HCT116 (cell line): ENCODE results near the gene ELMOD3. TPM values are rescaled to one million over a fixed set of nuclear protein-coding genes. Genes with fewer than 3 reads are reported as not detected.

ENCODE experiments used
- ATAC-seq: fragments of 200-7000 bp; cut with Tn5 transposase; 2 replicates; pipeline ENCODE4 v1.9.1; 2020; ENCODE audit warnings: mild to moderate bottlenecking, moderate library complexity
- BruUV-seq: library from RNA; stranded (reverse); fragments of 400-500 nt; replicated peaks from 2 replicates; lab custom pipeline; 2021; lab: Mats Ljungman, UMichigan
- CTCF ChIA-PET: fragments of 300-600 bp; sonication (Branson Sonifier 250); formaldehyde crosslinking; loops from one replicate; lab custom pipeline; 2021; ENCODE audit warnings: antibody characterized with exemption; lab: Charles Lee
- POLR2A ChIA-PET: fragments of 300-600, 350-600 bp; sonication (Branson Sonifier 250); formaldehyde crosslinking; loops from one replicate; lab custom pipeline; 2021; ENCODE audit warnings: antibody characterized with exemption; lab: Charles Lee
- RAD21 ChIA-PET, 2 experiments: fragments of 300-600 bp; sonication (Branson Sonifier 250); formaldehyde crosslinking; loops; one replicate each; lab custom pipeline; 2023; ENCODE audit warnings: low total read pairs in 2 of 2; ENCODE audit not compliant: uncharacterized antibody in 2 of 2, unreplicated experiment in 2 of 2, low non-redundant PET in 1 of 2; lab: Charles Lee
- DNase-seq: peaks from one replicate; pipeline ENCODE4 v3.0.0-alpha.2; 2010; ENCODE audit warnings: low read depth, low spot score
- H2AFZ ChIP-seq: fragments of 200-600 bp; shearing (Covaris generic), sonication (generic); 2 replicates; pipeline ENCODE4 v1.6.1; 2017; ENCODE audit warnings: low read depth, mixed run types, mixed read lengths, antibody characterized with exemption, low read length; ENCODE audit not compliant: poor library complexity, severe bottlenecking
- H3K27ac ChIP-seq: 2 replicates; pipeline ENCODE4 v1.5.1; 2012; ENCODE audit warnings: low read depth, low read length
- H3K27me3 ChIP-seq: fragments of 200-600 bp; sonication (generic); 2 replicates; pipeline ENCODE4 v1.6.1; 2016; ENCODE audit warnings: mixed run types, low read length, mixed read lengths; ENCODE audit not compliant: insufficient read depth
- H3K36me3 ChIP-seq, 2 experiments: fragments of 200-500 bp in 1 of 2; fragments of 200-600 bp in 1 of 2; sonication (Bioruptor generic) in 1 of 2; sonication (generic) in 1 of 2; 2 replicates each; pipeline versions ENCODE4 v1.5.1 to v1.6.1; 2014 to 2016; ENCODE audit warnings: low read length in 2 of 2, inconsistent platforms in 1 of 2, mixed read lengths in 1 of 2, mixed run types in 1 of 2; ENCODE audit not compliant: insufficient read depth in 2 of 2, control insufficient read depth in 1 of 2
- H3K4me1 ChIP-seq, 2 experiments: fragments of 200-600 bp in 1 of 2; sonication (generic) in 1 of 2; 2 replicates each; pipeline versions ENCODE4 v1.5.1 to v1.6.1; 2012 to 2017; ENCODE audit warnings: low read length in 2 of 2, inconsistent platforms in 1 of 2, mild to moderate bottlenecking in 1 of 2, mixed read lengths in 1 of 2, mixed run types in 1 of 2, moderate library complexity in 1 of 2; ENCODE audit not compliant: insufficient read depth in 2 of 2, control insufficient read depth in 1 of 2
- H3K4me2 ChIP-seq: fragments of 200-600 bp; sonication (generic); 2 replicates; pipeline ENCODE4 v1.6.1; 2017; ENCODE audit warnings: mixed run types, low read length, mixed read lengths
- H3K4me3 ChIP-seq, 2 experiments: fragments of 200-600 bp in 1 of 2; sonication (generic) in 1 of 2; replicated peaks in 1 of 2; 2 replicates each; pipeline ENCODE4 v1.5.1; 2011 to 2016; ENCODE audit warnings: low read length in 2 of 2, control low read depth in 1 of 2, low read depth in 1 of 2, mild to moderate bottlenecking in 1 of 2, mixed read lengths in 1 of 2, mixed run types in 1 of 2
- H3K79me2 ChIP-seq: fragments of 200-600 bp; sonication (generic); 2 replicates; pipeline ENCODE4 v1.6.1; 2017; ENCODE audit warnings: mild to moderate bottlenecking, mixed run types, low read length, moderate library complexity, mixed read lengths; ENCODE audit not compliant: insufficient read depth
- H3K9ac ChIP-seq: fragments of 200-600 bp; sonication (generic); 2 replicates; pipeline ENCODE4 v1.6.1; 2016; ENCODE audit warnings: low read length, mixed read lengths
- H3K9me2 ChIP-seq: fragments of 200-600 bp; sonication (generic), shearing (Covaris generic); 2 replicates; pipeline ENCODE4 v1.6.1; 2017; ENCODE audit warnings: mixed run types, mild to moderate bottlenecking, moderate library complexity; ENCODE audit not compliant: insufficient read depth
- H3K9me3 ChIP-seq, 2 experiments: fragments of 200-500 bp in 1 of 2; fragments of 200-600 bp in 1 of 2; sonication (Bioruptor generic) in 1 of 2; sonication (generic) in 1 of 2; 2 replicates each; pipeline ENCODE4 v1.6.1; 2014 to 2017; ENCODE audit warnings: low read length in 2 of 2, mixed read lengths in 2 of 2, inconsistent platforms in 1 of 2, low read depth in 1 of 2, mild to moderate bottlenecking in 1 of 2, mixed run types in 1 of 2, moderate library complexity in 1 of 2; ENCODE audit not compliant: control insufficient read depth in 1 of 2, insufficient read depth in 1 of 2
- H4K20me1 ChIP-seq: fragments of 200-600 bp; sonication (generic), shearing (Covaris generic); 2 replicates; pipeline ENCODE4 v1.6.1; 2017; ENCODE audit warnings: mixed run types, mild to moderate bottlenecking, moderate library complexity; ENCODE audit not compliant: insufficient read depth
- CEBPB ChIP-seq: IDR thresholded peaks from 2 replicates; pipeline ENCODE4 v1.6.1; 2012; ENCODE audit warnings: low read depth
- EZH2 ChIP-seq: fragments of 200-600 bp; sonication (generic); IDR thresholded peaks from 2 replicates; pipeline ENCODE4 v1.6.1; 2017; ENCODE audit warnings: antibody characterized with exemption, mixed run types
- EZH2phosphoT487 ChIP-seq: fragments of 200-600 bp; IDR thresholded peaks from 2 replicates; pipeline ENCODE4 v1.6.1; 2018; ENCODE audit warnings: antibody characterized with exemption, borderline replicate concordance
- POLR2A ChIP-seq: IDR thresholded peaks from 2 replicates; pipeline ENCODE4 v1.7.0; 2011; ENCODE audit warnings: borderline replicate concordance; ENCODE audit not compliant: insufficient read depth, insufficient read length; ENCODE audit errors: extremely low read depth
- POLR2AphosphoS5 ChIP-seq: IDR thresholded peaks from 2 replicates; pipeline ENCODE4 v1.6.1; 2011; ENCODE audit warnings: mild to moderate bottlenecking, low read depth, low read length, moderate library complexity
- RAD21 ChIP-seq: IDR thresholded peaks from 2 replicates; pipeline ENCODE4 v1.6.1; 2012; ENCODE audit warnings: low read depth, mild to moderate bottlenecking
- SIN3A ChIP-seq: IDR thresholded peaks from 2 replicates; pipeline ENCODE4 v1.6.1; 2012; ENCODE audit warnings: low read depth
- SP1 ChIP-seq: IDR thresholded peaks from 2 replicates; pipeline ENCODE4 v1.6.1; 2012; ENCODE audit warnings: low read depth
- YY1 ChIP-seq: IDR thresholded peaks from 2 replicates; pipeline ENCODE4 v1.6.1; 2011; ENCODE audit warnings: low read length, low read depth, moderate library complexity, mild to moderate bottlenecking; ENCODE audit not compliant: insufficient replicate concordance; ENCODE audit errors: extremely low read depth
- intact Hi-C: fragments of 100-400 bp; cut with micrococcal nuclease; formaldehyde crosslinking; loops from 2 replicates; pipeline ENCODE4 v1.10.0; 2022
- total RNA-seq: library from RNA; stranded (reverse); gene quantifications from one replicate; pipeline ENCODE4 v1.2.1, GENCODE V29; 2021; ENCODE audit not compliant: unreplicated experiment
- TF ChIP-seq, protein P1 (sequence below): IDR thresholded peaks from 2 replicates; pipeline ENCODE4 v1.6.1; 2012
- TF ChIP-seq, protein P2 (sequence below): IDR thresholded peaks from 2 replicates; pipeline ENCODE4 v1.6.1; 2012

ELMOD3 gene
- total RNA-seq, 1 experiment from 2014 or later: 9.2 TPM

DNA sequence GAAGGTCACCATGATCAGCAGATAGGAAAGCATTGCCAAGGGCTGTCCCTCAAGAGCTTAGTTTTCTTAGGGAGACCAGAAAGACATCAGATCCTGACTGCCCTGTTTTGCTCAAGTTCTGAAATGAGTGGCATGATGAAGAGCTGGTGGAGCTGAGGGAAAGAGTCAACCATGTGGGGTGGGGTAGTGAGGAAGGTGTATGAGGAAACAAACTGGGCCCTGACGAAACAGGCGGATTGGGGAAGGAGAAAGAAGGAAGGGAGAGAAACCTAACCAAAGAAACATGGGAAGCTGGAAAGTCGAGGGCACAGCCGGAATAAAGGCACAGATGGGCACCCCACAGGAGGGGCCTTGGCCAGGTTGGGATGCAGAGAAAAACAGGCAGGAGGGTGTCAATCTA is 34.8 kb upstream of the ELMOD3 start:
- Histone ChIP-seq H3K9ac (no peak overlapping the region), H3K4me1 (no peaks in the 10 kb centered on the region), H3K4me3 (no peak overlapping the region), H3K36me3 (peaks cover 45 to 55% of the 10 kb centered on the region in 2 experiments), H3K27me3 (no peaks in the 10 kb centered on the region), H3K9me2 (no peaks in the 10 kb centered on the region), H3K27ac (no peak overlapping the region), H4K20me1 (no peaks in the 10 kb centered on the region), H3K9me3 (no peaks in the 10 kb centered on the region), H2AFZ (no peak overlapping the region), H3K4me2 (no peak overlapping the region), H3K79me2 (peaks cover 60% of the 10 kb centered on the region)
- ATAC-seq (no peak), DNase-seq (no peak)
- TF ChIP-seq RAD21 (no peak), POLR2AphosphoS5 (no peak), POLR2A (no peak), SIN3A (no peak), YY1 (no peak), SP1 (no peak), EZH2 (no peak), CEBPB (no peak), EZH2phosphoT487 (no peak)
- TF ChIP-seq, protein P1, sequence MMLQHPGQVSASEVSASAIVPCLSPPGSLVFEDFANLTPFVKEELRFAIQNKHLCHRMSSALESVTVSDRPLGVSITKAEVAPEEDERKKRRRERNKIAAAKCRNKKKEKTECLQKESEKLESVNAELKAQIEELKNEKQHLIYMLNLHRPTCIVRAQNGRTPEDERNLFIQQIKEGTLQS: no peak
- TF ChIP-seq, protein P2, sequence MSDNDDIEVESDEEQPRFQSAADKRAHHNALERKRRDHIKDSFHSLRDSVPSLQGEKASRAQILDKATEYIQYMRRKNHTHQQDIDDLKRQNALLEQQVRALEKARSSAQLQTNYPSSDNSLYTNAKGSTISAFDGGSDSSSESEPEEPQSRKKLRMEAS: no peak
- BruUV-seq: no TSS peak
- RAD21 ChIA-PET: no interaction called here
- POLR2A ChIA-PET: interaction anchor here (1.1 to 1.5 kb wide), 2 partner anchors 9 to 53 kb away, joined by 3 read pairs; no protein-coding TSS in a partner anchor
- CTCF ChIA-PET: interaction anchor here (0.6 to 1.9 kb wide), 3 partner anchors 17 to 19 kb away, joined by 3 to 7 read pairs (median 3); no protein-coding TSS in a partner anchor
- intact Hi-C loops: loop anchor here (10.0 kb wide), 1 partner anchor 235 kb away; no protein-coding TSS in a partner anchor
